Measurements from ENCODE around the gene SRRM3. TPM values are rescaled to one million over a fixed set of nuclear protein-coding genes. Genes with fewer than 3 reads are reported as not detected.

The SRRM3 gene
- 0.57 and 0.66 TPM in 2 replicates for total RNA-seq

GRCh38 chr7:76201732-76202665 lies at the start of gene SRRM3:
Gene SRRM3 (plus strand): TSS chr7:76201896. CDS start chr7:76235067, 33,171 bp downstream.

GRCh38 chr7:76302347-76303201 lies 100.9 kb downstream of the SRRM3 start, which contains the start of gene HSPB1:
Gene HSPB1 (plus strand): TSS chr7:76302673. CDS start chr7:76302713, 40 bp downstream.

Other genes with a start within 250 kb of the SRRM3 start
- gene TMEM120A, start 207.3 kb upstream of the SRRM3 start, total RNA-seq, result 19.0 and 38.7 TPM in 2 replicates
- 45.7 and 54.7 TPM in 2 replicates for gene STYXL1, start 153.9 kb upstream of the SRRM3 start, total RNA-seq
- 47.0 and 70.0 TPM in 2 replicates for gene MDH2, start 153.8 kb upstream of the SRRM3 start, total RNA-seq
- 122 and 139 TPM in 2 replicates for gene HSPB1, start 100.8 kb downstream of the SRRM3 start, total RNA-seq
- 137 and 166 TPM in 2 replicates for gene YWHAG, start 157.1 kb downstream of the SRRM3 start, total RNA-seq
- 0.57 and 0.66 TPM in 2 replicates for gene SSC4D, start 207.8 kb downstream of the SRRM3 start, total RNA-seq
- gene ZP3, start 223.1 kb downstream of the SRRM3 start, total RNA-seq, result 0.43 and 1.8 TPM in 2 replicates